ENCODE data around the gene ZNF770.

ZNF770 gene

DNA sequence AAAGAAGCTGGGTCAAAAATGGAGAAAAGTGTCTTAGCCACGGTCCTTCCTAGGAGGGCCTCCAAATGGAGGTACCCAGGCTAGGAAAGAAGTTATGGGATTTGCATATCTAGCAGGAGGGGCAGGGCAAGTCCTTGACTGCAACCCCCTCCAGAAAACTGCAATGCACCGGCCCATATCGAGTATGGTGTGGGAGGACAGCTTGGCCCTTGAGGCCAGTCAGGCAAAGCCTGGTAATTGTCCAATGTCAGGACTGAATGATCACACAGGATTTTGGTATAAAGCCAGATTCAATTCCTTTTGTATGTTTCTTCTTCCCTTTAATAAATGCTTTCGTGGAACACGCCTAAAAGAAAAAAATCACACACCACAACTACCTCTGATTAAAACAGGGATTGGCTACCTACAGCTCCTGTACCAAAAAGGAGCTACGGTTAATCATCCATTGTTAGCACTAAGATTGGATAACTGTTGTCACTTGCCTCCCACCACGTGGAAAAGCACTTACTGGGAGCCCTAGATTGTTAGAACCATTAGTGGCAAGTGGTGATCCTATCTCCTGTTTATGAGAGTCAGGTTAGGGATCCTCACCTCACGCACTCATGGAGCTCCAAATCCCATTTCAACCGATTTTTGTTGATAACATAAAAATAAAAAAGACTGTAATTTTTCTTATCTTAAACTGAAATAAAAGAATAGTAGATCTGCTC, 1.2 kb downstream of the ZNF770 start:
- Histone ChIP-seq H3K4me3 (ENCODE audit: low read depth, low read length) (no peak overlapping the region), H2AFZ (ENCODE audit: insufficient read depth, low read length, poor library complexity) (no peak overlapping the region), H3K23ac (ENCODE audit: low read length) (no peak overlapping the region), H3K4me2 (ENCODE audit: low read length) (peak overlapping the region; percentile 70), H3K27ac (ENCODE audit: low read depth, low read length) (no peak overlapping the region), H3K4ac (ENCODE audit: low read depth, low read length) (peak overlapping the region; percentile 35), H4K91ac (ENCODE audit: low read depth, low read length) (no peak overlapping the region), H3K27me3 (ENCODE audit: insufficient read depth, low read length) (no peaks in the 10 kb centered on the region), H3K36me3 (ENCODE audit: control insufficient read depth in 1 of 2, insufficient read depth in 2 of 2, low read length in 2 of 2) (peaks cover 2 to 3% of the 10 kb centered on the region in 2 experiments), H3K9ac (ENCODE audit: low read length) (peak overlapping the region; percentile 74), H2BK5ac (ENCODE audit: low read depth, low read length, poor library complexity) (no peak overlapping the region), H2AK5ac (ENCODE audit: low read length) (no peak overlapping the region), H2BK120ac (ENCODE audit: insufficient read depth, low read length, poor library complexity) (no peak overlapping the region), H4K12ac (ENCODE audit: low read depth, low read length) (no peak overlapping the region), H3K18ac (ENCODE audit: low read length) (no peak overlapping the region), H2BK12ac (ENCODE audit: low read length) (no peak overlapping the region), H4K8ac (ENCODE audit: low read depth, low read length) (no peak overlapping the region), H3K9me3 (ENCODE audit: insufficient read depth, low read depth, low read length) (no peaks in the 10 kb centered on the region), H3K79me1 (ENCODE audit: low read length) (peaks cover 9% of the 10 kb centered on the region), H3K14ac (ENCODE audit: low read length) (no peak overlapping the region), H3K79me2 (ENCODE audit: control insufficient read depth, insufficient read depth, low read length, poor library complexity) (peaks cover 14% of the 10 kb centered on the region), H3K4me1 (ENCODE audit: control insufficient read depth in 1 of 2, insufficient read depth in 2 of 2, low read length in 2 of 2) (peaks cover 4 to 9% of the 10 kb centered on the region in 2 experiments)
- DNase-seq: no peak
- no CpG with 5 or more reads among the region's 9 CpGs for WGBS (ENCODE audit: extremely low coverage, insufficient coverage, insufficient read length)

DNA sequence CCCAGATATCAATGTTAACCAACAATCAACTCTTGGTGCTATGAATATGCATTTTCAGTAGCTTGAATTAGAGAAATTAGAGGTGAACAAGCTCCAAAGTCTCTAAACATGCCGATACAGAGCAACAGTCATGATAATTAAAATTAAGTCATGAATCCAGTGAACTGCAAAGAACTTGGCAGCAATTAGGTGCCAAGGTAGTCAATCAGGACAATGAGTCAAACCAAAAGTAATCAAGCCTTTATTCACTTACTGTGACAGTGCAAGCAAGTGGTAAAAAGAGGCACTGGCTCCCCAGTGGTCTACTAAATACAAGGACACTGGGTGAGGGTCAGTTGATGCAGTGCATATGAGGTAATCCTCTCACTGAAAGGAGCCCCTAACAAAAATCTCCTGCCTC, 1.8 kb downstream of the ZNF770 start:
- Histone ChIP-seq H3K23ac (ENCODE audit: low read length) (no peak overlapping the region), H3K18ac (ENCODE audit: low read length) (no peak overlapping the region), H3K27ac (ENCODE audit: low read depth, low read length) (no peak overlapping the region), H3K36me3 (ENCODE audit: control insufficient read depth in 1 of 2, insufficient read depth in 2 of 2, low read length in 2 of 2) (peaks cover 2 to 3% of the 10 kb centered on the region in 2 experiments), H2BK12ac (ENCODE audit: low read length) (no peak overlapping the region), H2BK5ac (ENCODE audit: low read depth, low read length, poor library complexity) (no peak overlapping the region), H4K91ac (ENCODE audit: low read depth, low read length) (no peak overlapping the region), H2AK5ac (ENCODE audit: low read length) (no peak overlapping the region), H3K4ac (ENCODE audit: low read depth, low read length) (peak overlapping the region; percentile 23), H4K12ac (ENCODE audit: low read depth, low read length) (no peak overlapping the region), H3K9ac (ENCODE audit: low read length) (no peak overlapping the region), H4K8ac (ENCODE audit: low read depth, low read length) (no peak overlapping the region), H3K4me1 (ENCODE audit: control insufficient read depth in 1 of 2, insufficient read depth in 2 of 2, low read length in 2 of 2) (peaks cover 4 to 7% of the 10 kb centered on the region in 2 experiments), H3K4me2 (ENCODE audit: low read length) (peak overlapping the region; percentile 70), H3K79me1 (ENCODE audit: low read length) (peaks cover 9% of the 10 kb centered on the region), H3K14ac (ENCODE audit: low read length) (no peak overlapping the region), H3K9me3 (ENCODE audit: insufficient read depth, low read depth, low read length) (no peaks in the 10 kb centered on the region), H3K4me3 (ENCODE audit: low read depth, low read length) (no peak overlapping the region), H2BK120ac (ENCODE audit: insufficient read depth, low read length, poor library complexity) (no peak overlapping the region), H3K27me3 (ENCODE audit: insufficient read depth, low read length) (no peaks in the 10 kb centered on the region), H2AFZ (ENCODE audit: insufficient read depth, low read length, poor library complexity) (no peak overlapping the region), H3K79me2 (ENCODE audit: control insufficient read depth, insufficient read depth, low read length, poor library complexity) (peaks cover 14% of the 10 kb centered on the region)
- no peak for DNase-seq
- WGBS (ENCODE audit: extremely low coverage, insufficient coverage, insufficient read length): no CpG with 5 or more reads among the region's 1 CpG

- no CpG with 5 or more reads among the region's 9 CpGs for WGBS (ENCODE audit: extremely low coverage, insufficient coverage, insufficient read length)
- H2AK5ac ChIP-seq (ENCODE audit: low read length): no peak overlapping the region
- no peak for DNase-seq
- H3K79me2 ChIP-seq (ENCODE audit: control insufficient read depth, insufficient read depth, low read length, poor library complexity): peaks cover 14% of the 10 kb centered on the region
- no peak overlapping the region for H3K4me2 ChIP-seq (ENCODE audit: low read length)
- no peak overlapping the region for H2BK5ac ChIP-seq (ENCODE audit: low read depth, low read length, poor library complexity)
- no peak overlapping the region for H4K91ac ChIP-seq (ENCODE audit: low read depth, low read length)
- no peak overlapping the region for H3K27ac ChIP-seq (ENCODE audit: low read depth, low read length)
- no peaks in the 10 kb centered on the region for H3K27me3 ChIP-seq (ENCODE audit: insufficient read depth, low read length)
- H3K14ac ChIP-seq (ENCODE audit: low read length): no peak overlapping the region
- no peak overlapping the region for H3K9ac ChIP-seq (ENCODE audit: low read length)
- no peak overlapping the region for H3K4me3 ChIP-seq (ENCODE audit: low read depth, low read length)
- no peaks in the 10 kb centered on the region for H3K9me3 ChIP-seq (ENCODE audit: insufficient read depth, low read depth, low read length)
- H3K23ac ChIP-seq (ENCODE audit: low read length): no peak overlapping the region
- no peak overlapping the region for H2BK12ac ChIP-seq (ENCODE audit: low read length)
- no peak overlapping the region for H3K18ac ChIP-seq (ENCODE audit: low read length)
- H4K8ac ChIP-seq (ENCODE audit: low read depth, low read length): no peak overlapping the region
- no peak overlapping the region for H3K4ac ChIP-seq (ENCODE audit: low read depth, low read length)
- no peak overlapping the region for H2AFZ ChIP-seq (ENCODE audit: insufficient read depth, low read length, poor library complexity)
- H3K36me3 ChIP-seq (ENCODE audit: control insufficient read depth in 1 of 2, insufficient read depth in 2 of 2, low read length in 2 of 2): peaks cover 2 to 3% of the 10 kb centered on the region in 2 experiments
- no peak overlapping the region for H2BK120ac ChIP-seq (ENCODE audit: insufficient read depth, low read length, poor library complexity)
- no peak overlapping the region for H4K12ac ChIP-seq (ENCODE audit: low read depth, low read length)
- peaks cover 4 to 7% of the 10 kb centered on the region in 2 experiments for H3K4me1 ChIP-seq (ENCODE audit: control insufficient read depth in 1 of 2, insufficient read depth in 2 of 2, low read length in 2 of 2)
- peaks cover 9% of the 10 kb centered on the region for H3K79me1 ChIP-seq (ENCODE audit: low read length)
Measured at GRCh38 chr15:34984889-34985630, 3.0 kb downstream of the ZNF770 start.

DNA sequence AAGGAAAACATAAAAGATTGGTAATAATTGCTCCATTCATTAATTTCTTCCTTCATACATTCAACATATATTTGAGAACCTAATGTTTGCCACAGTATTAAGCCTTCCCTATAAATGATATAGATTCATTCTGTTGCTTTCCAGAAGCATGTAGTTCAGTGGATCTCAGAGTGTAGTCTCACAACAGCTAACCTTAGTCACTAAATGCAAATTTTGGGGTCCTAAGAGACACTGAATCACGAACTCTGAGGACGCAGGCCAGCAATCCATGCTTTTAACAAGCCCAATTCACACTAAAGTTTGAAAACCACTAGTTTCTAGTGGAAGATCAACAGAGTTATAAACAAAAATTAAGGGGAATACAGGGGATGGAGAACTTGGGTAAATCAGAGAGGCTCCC, 11.3 kb downstream of the ZNF770 start:
- Histone ChIP-seq H3K27ac (ENCODE audit: low read depth, low read length) (no peak overlapping the region), H2AFZ (ENCODE audit: insufficient read depth, low read length, poor library complexity) (no peak overlapping the region), H3K9ac (ENCODE audit: low read length) (no peak overlapping the region), H2BK12ac (ENCODE audit: low read length) (no peak overlapping the region), H2BK5ac (ENCODE audit: low read depth, low read length, poor library complexity) (no peak overlapping the region), H4K91ac (ENCODE audit: low read depth, low read length) (no peak overlapping the region), H2BK120ac (ENCODE audit: insufficient read depth, low read length, poor library complexity) (no peak overlapping the region), H3K14ac (ENCODE audit: low read length) (no peak overlapping the region), H3K9me3 (ENCODE audit: insufficient read depth, low read depth, low read length) (no peaks in the 10 kb centered on the region), H3K23ac (ENCODE audit: low read length) (no peak overlapping the region), H3K4me2 (ENCODE audit: low read length) (no peak overlapping the region), H3K79me1 (ENCODE audit: low read length) (no peaks in the 10 kb centered on the region), H2AK5ac (ENCODE audit: low read length) (no peak overlapping the region), H3K36me3 (ENCODE audit: control insufficient read depth in 1 of 2, insufficient read depth in 2 of 2, low read length in 2 of 2) (no peaks in the 10 kb centered on the region), H3K4me3 (ENCODE audit: low read depth, low read length) (no peak overlapping the region), H4K12ac (ENCODE audit: low read depth, low read length) (no peak overlapping the region), H3K4me1 (ENCODE audit: control insufficient read depth in 1 of 2, insufficient read depth in 2 of 2, low read length in 2 of 2) (no peaks in the 10 kb centered on the region), H3K27me3 (ENCODE audit: insufficient read depth, low read length) (no peaks in the 10 kb centered on the region), H3K79me2 (ENCODE audit: control insufficient read depth, insufficient read depth, low read length, poor library complexity) (no peaks in the 10 kb centered on the region), H3K18ac (ENCODE audit: low read length) (no peak overlapping the region), H4K8ac (ENCODE audit: low read depth, low read length) (no peak overlapping the region), H3K4ac (ENCODE audit: low read depth, low read length) (no peak overlapping the region)
- no CpG with 5 or more reads among the region's 2 CpGs for WGBS (ENCODE audit: extremely low coverage, insufficient coverage, insufficient read length)
- DNase-seq: no peak
